ENCODE results near the gene QRSL1. TPM values are rescaled to one million over a fixed set of nuclear protein-coding genes. Genes with fewer than 3 reads are reported as not detected.

QRSL1 gene
- polyA plus RNA-seq, 1 donor = 12.9 TPM

Other genes with a start within 250 kb of the QRSL1 start
- gene RTN4IP1, start 80 bp upstream of the QRSL1 start, polyA plus RNA-seq = 6.8 TPM